GM21447 (cell line): ENCODE results near the gene AADACL3.

Experiments used
- ATAC-seq: cut with Tn5 transposase; IDR thresholded peaks from one replicate; pipeline ENCODE4 v1.9.1; 2021; ENCODE audit not compliant: unreplicated experiment

Gene AADACL3

DNA sequence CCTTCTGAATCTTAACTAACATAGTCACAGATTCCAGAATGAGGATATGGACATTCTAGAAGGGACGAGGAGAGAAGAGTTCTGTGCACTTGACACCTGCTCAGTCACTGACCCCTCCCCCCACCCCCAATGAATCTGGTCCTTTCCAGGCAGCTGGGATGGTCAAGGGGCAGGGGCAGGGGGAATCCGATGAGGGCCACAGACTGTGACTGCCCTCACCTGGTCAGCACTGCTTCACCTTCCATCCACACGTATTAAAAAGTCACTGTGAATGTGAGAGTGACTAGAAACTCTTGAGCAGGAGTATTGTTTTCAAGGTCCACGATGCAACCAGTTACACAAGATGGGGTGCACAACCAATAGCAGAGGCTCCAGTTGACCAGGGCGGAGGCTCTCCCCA, 48.1 kb downstream of the AADACL3 start:
- ATAC-seq, result no peak

DNA sequence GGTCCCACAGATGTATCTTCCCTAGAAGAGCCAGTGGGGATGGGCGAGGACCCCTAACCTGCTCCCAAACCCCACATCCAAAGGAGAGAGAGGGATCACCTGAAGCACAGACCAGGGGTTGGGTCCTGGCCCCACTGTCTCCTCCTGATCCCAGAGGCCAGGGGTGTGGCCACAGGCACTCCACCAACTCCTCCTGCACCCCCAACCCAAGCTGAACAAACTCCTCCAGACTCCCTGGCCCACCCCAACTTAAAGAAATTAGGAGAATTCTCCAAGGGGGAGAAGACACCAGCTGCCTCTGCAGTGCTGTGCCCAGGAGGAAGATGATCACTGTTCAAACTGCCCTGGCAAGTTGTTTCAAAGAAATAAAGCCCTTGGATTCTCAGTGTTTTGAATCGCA, 53.1 kb downstream of the AADACL3 start:
- no peak for ATAC-seq

DNA sequence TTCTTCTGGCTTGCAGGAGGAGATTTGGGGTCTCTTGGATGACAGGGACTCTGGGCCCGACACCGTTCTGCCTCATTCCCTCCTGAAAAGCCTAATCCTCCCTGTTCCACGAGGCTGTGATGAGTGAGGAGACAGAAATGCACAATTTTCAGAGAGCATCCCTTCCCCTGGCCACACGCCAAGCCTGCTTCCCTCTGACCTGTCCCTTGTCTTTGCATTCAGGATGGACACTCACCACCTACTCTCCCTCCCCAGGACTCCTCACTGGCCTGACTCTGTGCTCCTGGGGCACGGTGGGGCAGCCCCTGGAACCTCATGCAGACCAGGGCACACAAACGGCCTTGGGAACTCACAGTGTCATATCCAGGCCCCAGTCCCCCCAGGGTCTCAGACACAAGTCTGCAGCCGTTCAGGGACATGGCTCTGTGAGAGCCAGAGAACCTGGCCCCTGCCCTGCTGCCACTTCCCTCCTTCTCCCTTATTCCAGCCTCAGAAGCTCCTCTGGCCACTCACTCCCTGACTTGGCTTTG, 54.1 kb downstream of the AADACL3 start:
- ATAC-seq, result no peak

DNA sequence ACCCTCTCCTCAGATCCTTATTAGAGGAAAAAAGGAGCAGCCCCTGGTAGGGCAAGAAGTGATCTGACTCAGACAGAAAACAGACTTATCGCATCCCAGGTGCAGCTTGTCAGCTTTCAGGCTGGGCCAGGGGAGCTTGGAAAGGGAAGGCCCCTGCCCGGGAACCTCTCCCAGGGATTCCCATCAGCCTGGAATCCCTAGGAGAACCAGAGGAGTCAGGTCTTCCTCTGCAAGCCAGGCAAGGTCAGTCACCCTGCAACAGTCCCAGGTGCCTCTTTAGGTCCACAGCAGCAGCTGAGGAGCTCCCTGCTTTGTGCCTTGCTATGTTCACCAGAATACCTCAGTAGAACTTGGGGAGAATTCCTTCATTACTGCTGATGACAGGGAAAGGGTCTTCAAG, 54.7 kb downstream of the AADACL3 start:
- no peak for ATAC-seq

DNA sequence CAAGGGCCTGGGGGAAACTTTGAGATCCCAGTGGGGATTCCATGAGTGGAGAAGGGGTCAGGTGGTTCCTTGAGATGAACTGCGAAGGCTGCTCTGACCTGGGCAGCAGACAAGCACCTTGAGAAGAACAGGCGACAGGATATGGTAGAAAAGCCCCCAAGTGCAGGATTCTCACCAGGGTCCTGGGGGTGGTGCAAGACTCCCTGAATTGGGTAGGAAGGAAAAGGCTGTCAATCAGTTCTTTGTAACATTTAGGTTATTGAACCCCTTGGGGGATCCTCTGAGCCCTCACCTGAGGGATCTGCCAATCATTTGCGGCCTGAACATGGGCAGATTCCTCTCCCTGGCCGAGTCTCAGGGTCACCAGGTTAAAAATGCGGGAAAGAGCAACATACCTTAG, 55.3 kb downstream of the AADACL3 start:
- no peak for ATAC-seq

DNA sequence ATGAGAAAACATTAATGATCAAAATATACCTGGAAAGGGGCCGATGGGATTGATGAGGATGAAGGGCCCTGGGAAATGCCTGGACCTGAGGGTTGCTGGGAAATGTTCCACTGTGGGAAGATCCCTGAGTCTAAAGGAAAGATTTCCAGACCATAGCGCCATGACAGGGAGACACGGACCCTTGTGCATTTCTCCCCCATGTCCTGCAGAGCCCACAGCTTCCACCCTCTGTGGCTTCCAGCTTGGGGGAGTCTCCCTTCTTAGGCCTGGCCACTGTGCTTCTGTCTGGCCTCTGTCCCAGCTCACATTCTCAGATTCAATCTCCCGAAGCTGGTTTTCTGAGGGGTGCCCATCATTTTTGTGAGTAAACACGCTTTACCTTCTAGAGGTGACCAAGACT, 56.6 kb downstream of the AADACL3 start:
- no peak for ATAC-seq

DNA sequence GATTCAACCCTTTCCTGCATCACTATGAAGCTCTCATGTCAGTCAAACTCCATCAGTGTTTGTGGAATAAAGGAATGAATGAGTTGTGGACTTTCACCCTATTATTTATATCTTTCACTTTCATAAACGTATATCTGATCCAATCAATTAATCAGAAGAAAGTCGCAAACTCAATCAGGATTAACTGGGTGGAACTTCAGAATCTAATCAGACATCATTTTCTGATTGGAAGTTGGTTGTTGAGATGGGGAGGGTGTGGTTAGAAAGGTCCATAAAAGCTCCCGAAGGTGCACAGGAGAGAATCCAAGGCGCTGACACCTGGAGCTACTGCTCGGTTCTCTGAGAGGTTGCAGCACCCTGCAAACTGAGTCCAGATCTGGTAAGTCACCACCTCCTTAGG, 57.5 kb downstream of the AADACL3 start, which contains the start of gene PRAMEF12:
TSS of gene PRAMEF12 (plus strand) at position 301 of the 400 bp plus-strand sequence. CDS start 1,130 bp downstream, outside the sequence.
- no peak for ATAC-seq

DNA sequence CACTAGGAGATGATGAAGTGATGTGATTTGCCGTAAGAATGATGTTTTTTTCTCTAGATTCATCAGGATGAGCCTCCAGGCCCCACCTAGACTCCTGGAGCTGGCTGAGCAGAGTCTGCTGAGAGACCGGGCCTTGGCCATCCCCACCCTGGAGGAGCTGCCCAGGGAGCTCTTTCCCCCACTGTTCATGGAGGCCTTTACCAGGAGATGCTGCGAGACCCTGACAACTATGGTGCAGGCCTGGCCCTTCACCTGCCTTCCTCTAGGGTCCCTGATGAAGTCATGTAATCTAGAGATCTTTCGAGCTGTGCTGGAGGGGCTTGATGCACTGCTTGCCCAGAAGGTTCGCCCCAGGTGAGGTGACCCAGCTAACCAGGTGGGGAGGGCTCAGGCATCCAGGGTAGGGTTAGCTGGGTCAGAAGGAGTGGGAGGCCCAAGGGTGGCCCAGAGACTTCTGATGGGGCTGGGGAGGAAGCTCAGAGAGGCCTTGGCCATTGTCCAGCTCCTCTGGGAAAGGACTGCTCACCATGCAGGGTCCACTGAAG, 59.0 kb downstream of the AADACL3 start:
- ATAC-seq, result no peak

DNA sequence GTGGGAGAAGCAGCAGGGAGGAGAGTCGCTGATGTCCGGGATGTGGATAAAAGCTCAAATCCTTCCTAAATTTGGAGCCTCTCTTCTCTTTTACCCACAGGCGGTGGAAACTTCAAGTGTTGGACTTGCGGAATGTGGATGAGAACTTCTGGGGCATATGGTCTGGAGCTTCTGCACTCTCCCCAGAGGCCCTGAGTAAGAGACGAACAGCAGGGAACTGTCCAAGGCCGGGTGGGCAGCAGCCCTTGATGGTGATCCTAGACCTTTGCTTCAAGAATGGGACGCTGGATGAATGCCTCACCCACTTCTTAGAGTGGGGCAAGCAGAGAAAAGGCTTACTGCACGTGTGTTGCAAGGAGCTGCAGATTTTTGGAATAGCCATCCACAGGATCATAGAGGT, 59.5 kb downstream of the AADACL3 start:
- no peak for ATAC-seq

DNA sequence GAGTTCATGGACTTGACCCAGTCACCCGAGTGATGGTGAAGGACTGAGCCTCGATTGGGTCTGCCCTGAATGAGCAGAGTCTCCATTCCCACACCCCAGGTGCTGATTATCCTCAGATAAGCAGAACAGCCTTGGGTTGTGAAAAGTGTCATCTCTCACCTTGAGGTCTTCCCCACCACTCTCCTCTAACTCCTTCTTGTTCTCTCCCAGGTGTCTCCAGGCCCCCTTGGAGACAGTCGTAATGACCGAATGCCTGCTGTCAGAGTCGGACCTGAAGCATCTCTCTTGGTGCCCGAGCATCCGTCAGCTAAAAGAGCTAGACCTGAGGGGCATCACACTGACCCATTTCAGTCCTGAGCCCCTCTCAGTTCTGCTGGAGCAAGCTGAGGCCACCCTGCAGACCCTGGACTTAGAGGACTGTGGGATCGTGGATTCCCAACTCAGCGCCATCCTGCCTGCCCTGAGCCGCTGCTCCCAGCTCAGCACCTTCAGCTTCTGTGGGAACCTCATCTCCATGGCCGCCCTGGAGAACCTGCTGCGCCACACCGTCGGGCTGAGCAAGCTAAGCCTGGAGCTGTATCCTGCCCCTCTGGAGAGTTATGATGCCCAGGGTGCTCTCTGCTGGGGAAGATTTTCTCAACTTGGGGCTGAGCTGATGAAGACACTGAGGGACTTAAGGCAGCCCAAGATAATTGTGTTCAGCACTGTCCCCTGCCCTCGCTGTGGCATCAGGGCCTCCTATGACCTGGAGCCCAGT, 61.1 kb downstream of the AADACL3 start:
- ATAC-seq, result no peak
